Heart right ventricle (tissue), 16 donors: ENCODE data around the gene PELI1. TPM values are rescaled to one million over a fixed set of nuclear protein-coding genes. Genes with fewer than 3 reads are reported as not detected.

Source experiments
- ATAC-seq, 8 donors: fragments of 200-7000 bp; cut with Tn5 transposase; one replicate each; pipeline ENCODE4 v1.9.1; 2020; ENCODE audit warnings: mild to moderate bottlenecking in 8 of 8, moderate library complexity in 8 of 8, moderate number of reproducible peaks in 1 of 8
- DNase-seq, 2 donors: peaks; one replicate each; pipeline ENCODE4 v3.0.0-alpha.2; 2020
- H3K27ac ChIP-seq, 10 donors: fragments of 200-600 bp; sonication (generic) in 2 of 10; one replicate each; pipeline versions ENCODE4 v1.5.0 to v1.8.0; 2020 to 2022; ENCODE audit warnings: mild to moderate bottlenecking in 3 of 10
- H3K27me3 ChIP-seq, 7 donors: fragments of 200-600 bp; one replicate each; pipeline ENCODE4 v1.8.0; 2021 to 2022; ENCODE audit warnings: mild to moderate bottlenecking in 2 of 7
- H3K36me3 ChIP-seq, 9 donors: fragments of 200-600 bp; sonication (generic) in 1 of 9; one replicate each; pipeline versions ENCODE4 v1.5.0 to v1.8.0; 2020 to 2022; ENCODE audit warnings: mild to moderate bottlenecking in 2 of 9
- H3K4me1 ChIP-seq, 9 donors: fragments of 200-600 bp; sonication (generic) in 1 of 9; one replicate each; pipeline versions ENCODE4 v1.5.0 to v1.8.0; 2020 to 2022; ENCODE audit warnings: mild to moderate bottlenecking in 4 of 9
- H3K4me3 ChIP-seq, 10 donors: fragments of 200-600 bp; sonication (generic) in 2 of 10; one replicate each; pipeline versions ENCODE4 v1.5.0 to v1.8.0; 2020 to 2022; ENCODE audit warnings: mild to moderate bottlenecking in 7 of 10, moderate library complexity in 2 of 10
- H3K9me3 ChIP-seq, 11 donors: fragments of 200-600 bp in 10 of 11; sonication (generic) in 2 of 11; one replicate each; pipeline versions ENCODE4 v1.5.0 to v1.8.0; 2013 to 2022; ENCODE audit warnings: mild to moderate bottlenecking in 2 of 11, control low read depth in 1 of 11, moderate library complexity in 1 of 11
- CTCF ChIP-seq, 9 donors: fragments of 200-600 bp; sonication (generic) in 2 of 9; IDR thresholded peaks; one replicate each; pipeline versions ENCODE4 v1.5.0 to v1.8.0; 2021 to 2022; ENCODE audit warnings: antibody characterized with exemption in 9 of 9, mild to moderate bottlenecking in 5 of 9, moderate library complexity in 1 of 9
- WGBS, 2 donors: extraction: QIAGEN DNeasy Blood & Tissue Kit; methylation state at CpG; one replicate each; pipeline ENCODE4 v1.1.7; 2013; ENCODE audit warnings: inconsistent platforms in 1 of 2; 5-methylcytosine and 5-hydroxymethylcytosine counted together
- intact Hi-C, 10 donors: fragments of 100-400 bp; cut with DNase I; formaldehyde crosslinking; loops; one replicate each; pipeline versions ENCODE4 v1.11.1 to v1.14.2; 2022
- polyA plus RNA-seq, 2 donors: library from polyadenylated mRNA; stranded (reverse); fragments of 200-250 nt; gene quantifications; one replicate each; pipeline ENCODE4 v1.2.3, GENCODE V29; 2013
- total RNA-seq, 10 donors: library from RNA; stranded (reverse); fragmentation: NEBNext Ultra II Directional in 3 of 10; extraction: Animal tissue kit (Norgen Biotek cat#: 25700) in 3 of 10; gene quantifications; one replicate each; pipeline versions ENCODE4 v1.2.1 to v1.2.4, GENCODE V29; 2021 to 2023
- donor health status: Arrhythmogenic right ventricular cardiomyopathy.
- donor health status: ischemic (EF 13 %, LVEDD 7.1; RV severe dilation, severe dysfunction).
- donor health status: healthy with polysubstance abuse.
- donor health status: DM: no; HTN: yes; CAD: no.
- donor health status: DM: no; HTN: no; CAD: no.
- donor health status: ischemic (EF 25% LVEDD 6.9; RV normal size, moderate dysfunction).
- donor health status: ischemic (EF 25% LVEDD 5.7; RV mildly dilated, moderate dysfunction).
- donor health status: healthy.
- donor health status: DM: yes; HTN: yes; CAD: no.
- donor health status: Ischemic cardiomyopathy.
- donor health status: ischemic (EF 35%, LVEDD 5.7; RV mildly dilated, moderate dysfunction).
- donor health status: nonischemic (EF 11% LVEDD 7.7; RV severe dilation, severe dysfunction).
- donor health status: DM: yes; HTN: yes; CAD: no.
- donor health status: PGD.
- donor health status: ischemic (EF 29% LVEDD 5.4; RV normal size, mild dysfunction).
- donor health status: nonischemic (EF 23%, LVEDD 6.1; RV moderate dilation, normal function).

The PELI1 gene
- total and polyA plus RNA-seq, 12 donors = 6.0 to 15.6 (median 8.6) TPM

- H3K27me3 ChIP-seq = no peaks in the 10 kb centered on the region
- H3K27ac ChIP-seq = no peak overlapping the region
- 81 to 90% methylated on average over 2 of the region's 2 CpGs for WGBS, 2 donors
- no peaks in the 10 kb centered on the region for H3K9me3 ChIP-seq
- ATAC-seq (no peak), DNase-seq (no peak)
- no peak for TF ChIP-seq CTCF (IDR thresholded peaks at IDR 0.05)
- H3K4me3 ChIP-seq = no peak overlapping the region
- peaks cover 0 to 9% (median 0%) of the 10 kb centered on the region in 9 donors for H3K4me1 ChIP-seq
- no peaks in the 10 kb centered on the region for H3K36me3 ChIP-seq
- intact Hi-C loops = no loop called here
Measured at GRCh38 chr2:64166212-64166611, 22.0 kb upstream of the PELI1 start.

GRCh38 chr2:64165706-64166105, 21.5 kb upstream of the PELI1 start:
- H3K27me3 ChIP-seq = no peaks in the 10 kb centered on the region
- no peak for TF ChIP-seq CTCF (IDR thresholded peaks at IDR 0.05)
- intact Hi-C loops = no loop called here
- 80 to 90% methylated on average over 1 of the region's 1 CpG for WGBS, 2 donors
- DNase-seq (no peak), ATAC-seq (no peak)
- H3K27ac ChIP-seq = no peak overlapping the region
- no peak overlapping the region for H3K4me3 ChIP-seq
- H3K4me1 ChIP-seq = peaks cover 0 to 9% (median 0%) of the 10 kb centered on the region in 9 donors
- no peaks in the 10 kb centered on the region for H3K36me3 ChIP-seq
- H3K9me3 ChIP-seq = no peaks in the 10 kb centered on the region

GRCh38 chr2:64164629-64165028, 20.4 kb upstream of the PELI1 start:
- no peaks in the 10 kb centered on the region for H3K9me3 ChIP-seq
- DNase-seq (no peak), ATAC-seq (no peak)
- H3K4me3 ChIP-seq = no peak overlapping the region
- no peak for TF ChIP-seq CTCF (IDR thresholded peaks at IDR 0.05)
- no peaks in the 10 kb centered on the region for H3K36me3 ChIP-seq
- 95 to 100% methylated on average over 1 of the region's 1 CpG for WGBS, 2 donors
- H3K27ac ChIP-seq = no peak overlapping the region
- no peaks in the 10 kb centered on the region for H3K27me3 ChIP-seq
- H3K4me1 ChIP-seq = peaks cover 0 to 9% (median 0%) of the 10 kb centered on the region in 9 donors
- intact Hi-C loops = no loop called here

- 93 to 98% methylated on average over 1 of the region's 1 CpG for WGBS, 2 donors
- DNase-seq = no peak
- Histone ChIP-seq H3K27ac (no peak overlapping the region), H3K36me3 (no peaks in the 10 kb centered on the region), H3K4me1 (peaks cover 0 to 8% (median 0%) of the 10 kb centered on the region in 9 donors), H3K27me3 (no peaks in the 10 kb centered on the region), H3K4me3 (no peak overlapping the region), H3K9me3 (no peaks in the 10 kb centered on the region)
- no peak for TF ChIP-seq CTCF (IDR thresholded peaks at IDR 0.05)
- intact Hi-C loops = no loop called here
- no peak for ATAC-seq
Measured at GRCh38 chr2:64162516-64162915, 18.3 kb upstream of the PELI1 start.
